CD4-positive, alpha-beta T cell treated with Interleukin-15 for 1 hour (primary cell): ENCODE results near the gene MSI1.
A peak's percentile ranks its signal among the peaks of the same experiment; 100 is the strongest.

Experiments
- DNase-seq: peaks from one replicate; pipeline ENCODE4 v3.0.0-alpha.2; 2020

The MSI1 gene

DNA sequence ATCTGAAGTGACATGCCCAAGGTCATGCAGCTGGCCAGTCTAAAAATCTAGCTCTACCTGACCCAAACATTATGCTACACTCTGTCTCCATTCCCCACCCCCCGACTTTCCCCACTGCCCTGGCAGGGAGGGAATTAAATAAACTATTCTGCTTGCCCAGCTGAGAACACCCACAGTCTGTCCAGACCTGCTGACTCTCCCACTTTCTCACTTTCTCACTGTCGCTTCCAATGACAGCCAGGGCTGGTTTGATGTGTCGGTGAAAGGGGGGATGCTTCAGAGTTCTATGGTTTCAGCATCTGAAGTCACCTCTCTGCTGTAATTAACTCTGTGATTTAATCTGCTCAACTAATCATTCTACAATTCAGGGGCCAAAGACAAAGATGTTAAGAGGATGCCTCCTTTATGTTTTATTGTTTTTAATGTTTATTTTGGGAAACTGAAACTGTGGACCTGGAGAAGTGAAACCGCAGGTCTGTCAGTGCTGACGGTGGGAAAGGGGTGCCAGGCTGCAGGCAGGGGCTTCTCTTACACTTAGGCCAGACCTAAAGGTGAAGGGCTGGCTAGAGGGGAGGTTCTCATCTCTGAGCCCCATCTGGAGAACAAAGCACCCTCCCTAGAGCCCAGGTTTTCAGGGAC lies 8.1 kb upstream of the MSI1 start:
- no peak for DNase-seq

DNA sequence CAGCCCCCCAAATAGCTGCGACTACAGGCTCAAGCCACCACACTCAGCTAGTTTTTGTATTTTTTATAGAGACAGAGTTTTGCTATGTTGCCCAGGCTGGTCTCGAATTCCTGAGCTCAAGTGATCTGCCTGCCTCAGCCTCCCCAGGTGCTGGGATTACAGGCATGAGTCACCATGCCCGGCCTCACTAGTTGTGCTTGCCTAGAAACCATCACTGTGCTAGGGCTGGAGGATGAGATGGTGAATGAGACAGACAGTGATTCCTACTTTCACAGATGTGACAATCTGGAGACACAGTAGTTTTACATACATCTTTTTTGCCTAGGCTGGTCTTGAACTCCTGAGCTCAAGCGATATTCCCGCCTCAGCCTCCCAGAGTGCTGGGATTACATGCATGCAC lies 7.5 kb upstream of the MSI1 start:
- no peak for DNase-seq

DNA sequence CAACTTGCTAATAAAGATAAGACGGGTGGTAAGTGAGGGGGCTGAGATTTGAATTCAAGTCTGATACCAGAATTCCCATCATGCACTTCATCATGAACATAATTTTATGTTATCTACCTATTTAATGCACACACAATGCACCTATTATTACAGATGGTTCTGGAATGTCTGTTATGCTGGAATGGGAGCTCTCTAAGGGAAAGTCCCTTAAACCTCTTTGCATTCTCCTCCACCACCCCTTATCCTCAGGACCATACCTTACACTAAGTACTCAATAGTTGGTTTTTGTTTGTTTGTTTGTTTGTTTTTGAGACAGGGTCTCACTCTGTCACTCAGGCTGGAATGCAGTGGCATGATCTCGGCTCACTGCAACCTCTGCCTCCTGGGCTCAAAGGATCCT lies 7.0 kb upstream of the MSI1 start:
- no peak for DNase-seq

DNA sequence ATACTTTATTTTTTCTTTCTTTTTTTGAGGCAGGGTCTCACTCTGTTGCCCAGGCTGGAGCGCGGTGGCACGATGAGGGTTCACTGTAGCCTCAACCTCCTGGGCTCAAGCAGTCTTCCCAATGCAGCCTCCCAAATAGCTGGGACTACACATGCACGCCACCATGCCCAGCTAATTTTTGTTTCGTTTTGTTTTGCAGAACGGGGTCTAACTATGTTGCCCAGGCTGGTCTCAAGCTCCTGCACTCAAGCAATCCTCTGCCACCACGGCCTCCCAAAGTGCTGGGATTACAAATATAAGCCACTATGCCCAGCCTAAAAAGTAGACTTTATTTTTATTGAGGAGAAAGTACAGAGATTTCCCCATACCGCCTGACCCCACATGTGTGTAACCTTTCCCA lies 4.7 kb upstream of the MSI1 start:
- no peak for DNase-seq

DNA sequence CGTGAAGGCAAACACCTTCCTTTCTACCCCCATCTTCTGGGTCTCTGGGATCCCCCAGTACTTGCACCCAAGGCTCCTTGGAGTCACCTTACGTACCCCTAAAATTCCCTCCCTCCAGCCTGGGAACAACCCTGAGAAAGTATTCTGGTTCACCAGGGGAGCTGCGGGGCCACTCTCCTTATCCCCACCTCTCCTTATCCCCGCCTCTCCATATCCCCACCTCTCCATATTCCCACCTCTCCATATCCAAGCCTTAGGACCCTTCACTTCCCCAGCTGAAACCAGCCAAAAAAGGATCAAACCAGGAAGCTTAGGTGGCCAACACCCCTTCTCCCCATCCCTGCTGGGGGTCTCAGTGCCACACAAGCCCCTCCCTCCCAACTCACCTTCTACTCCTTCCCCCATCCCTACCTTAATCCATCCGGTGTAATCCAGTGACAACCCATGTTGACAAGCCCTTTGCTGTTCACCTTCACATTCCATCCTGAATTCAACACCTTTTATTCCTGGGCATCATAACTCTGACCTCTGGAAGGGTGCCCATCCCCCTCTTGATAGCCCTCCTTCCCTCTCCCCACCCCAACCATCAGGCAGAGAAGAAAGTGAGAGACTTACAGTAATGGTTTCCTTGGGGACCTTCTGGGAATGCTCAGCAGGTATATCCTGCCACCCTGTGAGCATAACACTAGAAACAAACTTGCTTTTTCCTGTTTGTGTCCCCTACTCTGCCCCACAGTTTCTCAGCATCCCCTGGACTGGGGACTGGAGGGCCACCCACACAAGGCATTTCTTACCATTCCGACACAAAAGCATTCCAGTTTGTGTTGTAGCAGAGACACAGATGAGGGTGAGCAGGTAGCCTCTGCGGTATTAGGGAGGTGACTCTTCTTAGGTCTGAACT lies 1.6 kb upstream of the MSI1 start:
- DNase-seq = no peak

DNA sequence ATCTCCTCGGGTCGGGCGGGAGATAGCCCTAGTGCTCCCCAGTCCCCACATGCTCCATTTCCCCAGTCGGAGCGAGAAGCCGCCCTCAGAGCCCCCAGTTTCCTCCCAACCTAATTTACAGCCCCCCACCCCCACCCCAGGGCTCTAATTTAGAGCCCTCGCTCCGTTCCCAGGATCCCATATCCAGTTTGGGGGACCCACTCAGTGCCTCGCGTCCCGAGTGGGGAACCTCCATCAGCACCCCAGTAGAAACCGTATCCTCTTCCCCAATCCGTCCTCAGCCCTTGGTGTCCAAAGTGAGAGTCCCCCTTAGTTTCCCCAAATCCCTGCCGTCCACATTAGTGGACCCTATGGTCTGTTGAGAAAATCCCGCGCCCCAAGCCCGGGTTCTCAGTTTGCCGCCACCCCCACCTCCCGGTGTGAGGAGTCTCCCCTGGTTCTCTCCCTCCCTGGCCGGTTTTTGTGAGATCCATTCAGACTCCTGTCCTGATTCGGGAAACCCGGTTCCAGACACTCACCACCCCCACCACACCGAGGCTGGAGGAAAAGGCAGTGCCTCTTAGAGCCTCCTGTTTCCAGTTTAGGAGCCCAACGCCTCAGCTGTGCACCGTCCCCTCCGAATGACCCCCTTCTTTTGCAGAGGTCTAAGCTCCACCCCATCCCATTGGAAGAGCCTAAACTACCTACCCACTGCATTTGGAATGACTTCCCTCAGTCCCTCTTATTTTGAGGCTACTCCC lies 809 bp upstream of the MSI1 start:
- no peak for DNase-seq

DNA sequence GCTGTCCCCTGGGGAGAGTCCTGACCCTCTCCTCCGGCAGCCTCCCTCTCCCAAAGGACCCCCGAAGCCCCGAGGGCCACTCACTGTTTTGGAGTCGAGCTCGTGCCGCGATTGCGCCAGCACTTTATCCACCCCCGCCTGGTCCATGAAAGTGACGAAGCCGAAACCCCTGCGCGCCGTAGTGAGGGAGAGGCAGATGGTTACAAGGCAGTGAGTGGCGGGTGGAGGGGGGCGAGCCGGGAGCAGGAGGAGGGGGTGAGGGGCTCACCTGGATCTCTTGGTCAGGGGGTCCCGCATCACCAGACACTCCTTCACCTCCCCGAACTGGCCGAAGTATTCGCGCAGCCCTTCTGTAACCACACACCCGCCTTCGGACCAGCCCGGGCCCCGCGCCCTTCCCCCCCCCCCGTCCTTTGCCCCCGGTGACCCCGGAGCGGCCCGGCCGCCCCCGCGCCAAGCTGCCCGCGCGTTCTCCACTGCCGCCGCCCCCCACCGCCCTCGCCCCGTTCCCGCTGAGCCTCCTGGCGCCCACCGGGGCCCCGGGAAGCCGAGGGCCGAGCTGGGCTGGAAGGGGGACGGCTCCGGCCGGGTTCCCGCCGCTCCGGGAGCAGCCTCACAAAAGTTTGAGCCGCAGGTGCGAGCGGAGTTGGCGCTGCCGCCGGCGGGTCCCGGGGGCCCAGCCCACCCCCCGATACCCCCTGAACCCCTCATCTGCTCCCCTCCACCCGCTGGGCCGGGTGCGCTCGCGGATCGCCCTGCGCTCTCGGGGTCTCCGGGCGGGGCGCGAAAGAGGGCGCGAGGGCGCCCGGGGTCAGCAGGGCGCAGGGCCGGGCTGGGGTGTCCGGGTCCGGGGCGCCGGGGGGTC lies 808 bp downstream of the MSI1 start:
- DNase-seq = no peak

DNA sequence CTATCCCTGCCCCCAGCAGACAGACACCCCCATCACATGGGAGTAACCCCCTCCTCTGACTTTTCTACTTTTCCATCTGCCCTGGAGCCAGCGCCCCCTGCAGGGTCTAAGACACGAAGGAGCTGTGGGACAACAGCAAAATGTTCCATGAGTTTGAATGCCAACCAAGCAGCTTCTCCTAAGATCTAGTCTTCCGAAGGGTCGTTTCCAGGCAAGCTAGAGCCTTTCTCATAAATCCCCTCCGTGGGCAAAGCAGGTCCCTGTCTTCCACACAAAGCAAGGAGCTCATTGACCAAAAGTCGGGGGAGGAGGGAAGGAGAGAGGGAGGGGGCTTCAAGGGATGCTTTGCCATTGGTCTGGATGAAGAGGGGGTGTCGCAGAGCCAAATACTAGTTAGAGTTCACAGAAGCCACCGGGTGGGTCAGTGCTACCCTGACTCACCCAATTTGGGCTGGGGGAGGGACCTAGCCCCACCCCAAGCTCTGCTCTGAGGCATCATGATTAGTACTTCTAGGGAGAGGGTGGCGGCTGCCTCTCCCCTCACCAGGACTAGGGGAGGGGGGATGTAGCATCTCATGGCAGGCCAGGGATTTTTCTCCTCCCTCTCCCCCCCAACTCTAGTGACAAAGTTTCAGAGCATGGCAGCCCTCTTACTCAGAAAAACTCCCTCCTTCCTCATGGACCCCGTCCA lies 1.6 kb downstream of the MSI1 start:
- DNase-seq = no peak

DNA sequence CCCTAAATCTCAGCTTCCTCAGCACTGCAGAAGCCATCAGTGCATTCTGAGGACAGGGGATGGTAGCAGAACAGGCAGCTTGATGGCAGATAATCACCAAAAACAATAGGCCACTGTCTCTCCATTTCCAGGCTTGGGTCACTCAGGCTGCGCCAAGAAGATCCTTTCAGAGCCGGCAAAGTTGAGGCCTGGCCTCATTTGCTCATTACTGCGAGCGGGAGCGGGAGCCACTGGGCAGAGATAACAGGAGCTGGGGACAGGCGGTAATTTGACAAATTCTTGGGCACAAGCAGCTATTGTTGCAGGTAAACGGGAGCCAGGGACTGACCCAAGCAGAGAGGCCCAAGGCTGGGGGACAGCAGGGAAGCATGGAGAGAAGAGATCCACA lies 2.1 kb downstream of the MSI1 start:
- no peak for DNase-seq

DNA sequence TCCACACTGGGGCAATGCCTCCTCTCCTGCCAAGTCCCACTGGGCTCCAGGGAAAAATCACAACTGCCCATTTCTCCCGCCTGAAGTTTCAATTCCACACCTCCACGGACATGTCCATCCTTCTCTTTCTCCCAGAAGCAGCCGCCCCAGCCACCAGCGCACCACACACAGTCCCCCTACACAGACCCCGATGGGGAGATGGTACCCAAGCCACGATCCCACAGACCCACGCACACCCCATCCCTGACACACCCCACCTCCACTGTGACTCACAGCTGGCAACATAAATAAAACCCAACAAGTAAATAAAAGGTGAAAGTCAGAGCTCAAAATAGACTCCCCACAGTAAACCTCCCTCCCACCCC lies 2.6 kb downstream of the MSI1 start:
- no peak for DNase-seq

DNA sequence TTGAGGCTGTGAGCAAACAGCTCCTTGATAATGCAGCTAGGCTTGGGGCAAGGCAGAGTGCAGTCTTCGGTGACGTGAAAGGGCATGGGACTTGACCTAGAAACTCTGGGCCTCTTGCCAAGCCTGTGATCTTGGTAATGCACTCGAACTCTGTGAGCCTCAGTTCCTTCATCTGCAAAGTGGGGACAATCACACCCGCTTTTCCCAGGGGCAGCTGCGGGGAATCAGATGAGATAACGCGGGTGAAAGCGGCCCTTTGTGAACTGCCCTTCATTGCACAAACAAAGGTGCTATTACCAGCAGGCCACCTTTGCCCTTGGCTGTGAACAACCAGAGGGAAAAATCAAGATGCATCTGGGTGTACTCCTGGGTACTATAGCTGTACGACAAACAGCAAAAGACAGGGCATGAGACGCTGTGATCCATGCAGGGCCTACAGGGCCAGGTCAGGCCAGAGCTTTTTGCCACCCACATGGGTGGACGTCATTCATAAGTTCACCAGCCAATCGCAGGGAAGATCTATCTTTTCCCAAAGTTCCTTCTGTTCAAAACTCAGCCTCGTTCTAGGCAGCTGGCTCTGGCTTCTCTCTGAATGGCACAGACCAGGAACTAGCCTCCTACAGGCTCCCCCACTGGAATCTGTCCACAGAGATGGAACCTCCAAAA lies 3.2 kb downstream of the MSI1 start:
- DNase-seq = no peak

DNA sequence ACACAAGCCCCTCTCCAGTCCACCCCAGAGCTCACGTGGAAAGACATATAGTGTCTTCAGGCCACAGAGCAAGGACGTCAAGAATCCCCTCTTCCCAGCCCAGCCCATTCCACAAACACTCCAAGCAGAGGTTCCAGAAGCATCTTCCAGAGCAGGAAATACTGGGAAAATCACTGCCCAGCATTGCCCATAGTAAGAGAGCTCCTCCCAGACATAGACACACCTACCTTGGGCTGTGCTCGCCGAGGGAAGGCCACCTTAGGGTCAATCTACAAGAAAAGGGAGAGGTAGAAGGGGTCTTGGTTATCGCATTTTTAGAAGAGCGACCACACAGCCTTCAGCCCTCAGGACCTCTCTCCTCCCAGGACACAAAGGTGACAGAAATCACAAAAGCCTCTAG lies 4.5 kb downstream of the MSI1 start:
- DNase-seq = no peak

DNA sequence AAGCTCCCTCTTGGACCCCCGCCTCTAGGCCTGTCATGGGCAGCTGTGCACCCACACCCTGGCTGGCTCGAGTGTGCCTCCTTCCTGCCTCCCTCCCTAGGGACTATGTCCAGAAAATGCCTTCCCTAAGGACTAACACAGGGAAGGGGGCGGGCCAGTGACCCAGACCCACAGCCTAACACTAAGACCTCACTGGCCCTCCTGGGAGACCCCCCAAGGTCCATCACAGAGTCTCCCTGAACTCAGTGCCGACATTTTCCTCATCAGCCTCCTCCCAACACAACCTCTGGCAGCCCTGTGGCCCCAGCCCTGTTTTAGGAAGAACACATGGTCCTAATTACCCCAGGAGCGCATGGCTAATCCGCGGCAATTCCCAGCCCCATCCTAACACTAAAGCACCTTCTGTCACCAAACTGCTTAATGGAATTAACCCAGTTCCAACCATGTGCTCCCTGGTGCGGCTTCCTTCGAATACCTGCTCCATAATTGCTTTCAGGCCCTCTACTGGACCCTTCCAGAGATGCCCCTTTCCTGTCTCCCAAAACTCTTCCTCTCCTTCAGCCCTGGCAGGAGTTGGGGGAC lies 5.6 kb downstream of the MSI1 start:
- DNase-seq = no peak

DNA sequence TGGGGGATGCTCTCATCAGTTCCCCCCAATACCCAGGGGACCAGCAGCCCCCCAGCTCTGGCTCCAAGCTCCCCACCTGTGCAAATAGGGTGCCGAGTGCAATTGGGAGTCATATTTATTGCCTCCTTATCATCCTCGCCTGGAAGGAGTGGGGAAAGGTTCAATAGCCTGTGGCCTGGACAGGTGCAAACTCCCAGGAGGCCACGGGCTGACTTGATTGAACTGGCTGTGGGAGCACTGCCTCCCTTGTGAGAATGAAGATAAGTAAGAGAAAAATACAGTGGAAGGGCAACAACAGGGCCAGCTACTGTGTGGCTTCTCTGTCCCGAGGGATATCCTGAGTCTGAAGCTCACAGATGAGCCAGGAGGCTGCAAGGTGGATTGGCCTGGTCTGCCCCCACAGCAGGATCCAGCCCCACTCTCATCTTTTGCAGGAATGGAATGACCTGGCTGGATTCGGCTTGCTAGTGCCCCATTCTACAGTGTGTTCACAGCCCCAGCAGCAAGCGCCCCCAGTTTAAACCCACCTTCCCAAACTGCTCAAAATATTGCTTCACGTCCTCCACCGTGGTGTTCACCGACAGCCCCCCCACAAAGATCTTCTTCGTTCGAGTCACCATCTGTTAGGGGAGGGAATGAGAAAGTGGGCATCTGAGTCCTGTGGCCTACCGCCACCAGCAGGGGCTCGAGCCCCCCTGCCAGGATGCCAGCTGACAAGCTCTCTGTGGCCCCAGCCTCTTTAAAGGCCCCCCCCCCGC lies 6.3 kb downstream of the MSI1 start:
- DNase-seq = no peak

DNA sequence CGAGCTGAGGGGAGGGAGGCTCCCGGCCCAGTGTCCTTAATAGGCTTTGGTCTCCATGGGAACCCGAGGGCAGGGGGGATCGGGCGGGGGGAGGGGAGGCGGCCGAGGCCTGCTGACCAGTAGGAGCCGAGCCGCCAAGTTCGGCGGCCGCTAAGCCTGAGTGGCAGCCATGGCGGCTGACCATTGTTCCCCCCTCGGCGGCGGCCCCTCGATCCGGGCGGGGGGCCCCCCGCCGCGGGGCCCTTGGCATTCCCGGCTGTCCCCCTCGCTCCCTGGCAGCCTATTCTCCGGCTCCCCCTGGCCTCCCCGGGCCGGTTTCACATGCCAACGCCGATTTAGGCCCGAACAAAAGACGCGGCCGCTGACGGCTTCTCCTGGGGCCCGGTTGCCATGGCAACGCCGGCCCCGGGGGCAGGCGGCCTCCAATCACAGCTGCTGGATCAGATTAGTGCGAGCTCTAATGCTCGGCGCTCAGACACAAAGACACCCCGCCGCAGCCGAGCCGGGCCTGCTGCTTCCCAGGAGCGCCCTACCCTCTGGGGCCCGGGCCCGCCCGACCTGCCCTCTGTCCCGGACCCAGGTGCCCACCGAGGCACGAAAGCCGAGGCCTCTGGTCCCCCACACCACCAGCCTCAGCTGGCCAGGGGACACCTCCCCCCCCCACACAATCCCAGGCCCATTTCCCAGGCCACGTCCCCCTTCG lies 7.3 kb downstream of the MSI1 start:
- DNase-seq = no peak

DNA sequence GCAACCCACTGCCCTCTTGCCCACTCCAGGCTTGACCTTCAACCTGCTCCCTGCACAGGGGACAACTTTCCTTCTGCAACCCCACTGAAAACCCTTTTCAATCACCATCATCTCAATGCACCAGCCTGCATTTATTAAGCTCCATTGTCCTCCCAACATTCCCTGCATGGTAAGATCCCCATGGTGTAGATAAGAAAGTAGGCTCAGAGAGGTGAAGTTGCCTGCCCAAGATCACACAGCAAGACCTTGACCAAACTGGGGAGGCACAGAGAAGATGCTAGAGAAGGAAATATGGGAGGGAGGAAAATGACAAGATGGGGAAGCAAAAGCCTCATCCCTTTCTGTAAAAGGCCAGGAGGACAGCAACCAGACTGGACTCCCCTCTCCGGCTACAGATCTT lies 9.8 kb downstream of the MSI1 start:
- DNase-seq = no peak

DNA sequence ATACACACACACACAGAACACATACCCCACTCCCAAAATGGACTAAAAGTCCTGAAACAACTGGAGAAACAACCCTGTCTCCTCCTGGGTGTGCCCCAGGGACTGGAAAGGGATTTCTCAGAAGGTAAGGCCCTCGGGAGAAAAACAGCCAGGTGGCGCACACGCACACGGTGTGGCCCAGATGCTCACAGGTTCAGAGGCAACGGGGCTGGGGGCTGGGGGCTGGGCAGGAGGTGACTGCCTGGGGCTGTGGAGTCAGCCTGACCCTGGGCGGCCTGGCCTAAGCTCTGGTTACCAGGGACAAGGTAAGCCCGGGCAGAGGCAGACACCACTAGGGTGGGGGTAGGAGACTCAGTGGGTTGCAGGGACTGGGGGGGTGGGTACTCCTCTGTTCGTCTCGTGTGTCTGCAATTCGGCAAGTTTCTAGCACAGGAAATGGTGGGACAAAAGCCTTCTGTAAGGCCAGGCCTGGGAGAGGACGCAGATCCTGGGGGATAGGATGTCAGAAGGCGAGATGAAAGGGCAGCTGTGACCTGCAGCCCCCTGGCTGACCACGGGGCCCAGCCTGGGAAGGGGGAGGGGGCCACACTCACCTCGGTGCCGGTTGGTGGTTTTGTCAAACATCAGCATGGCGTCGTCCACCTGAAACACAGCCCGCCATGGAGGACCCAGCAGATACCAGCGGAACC lies 10.4 kb downstream of the MSI1 start:
- no peak for DNase-seq

DNA sequence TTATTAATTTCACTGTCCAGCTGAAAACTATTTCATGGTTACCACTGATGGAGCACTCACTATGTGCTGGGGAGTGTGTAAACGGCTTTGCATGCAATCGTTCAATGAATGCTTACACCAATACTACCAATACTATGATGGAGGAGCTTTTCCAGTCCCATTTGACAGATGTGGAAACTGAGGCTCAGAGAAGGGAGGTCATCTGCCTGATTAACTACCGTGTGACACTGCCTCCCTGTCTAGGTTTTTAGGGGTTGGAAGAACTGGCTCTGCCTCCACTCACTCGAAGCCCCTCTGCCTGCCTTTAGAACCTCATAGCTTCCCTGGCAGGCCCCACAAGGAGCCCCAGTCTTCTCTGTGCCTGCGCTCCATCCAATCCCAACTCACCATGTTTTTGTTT lies 11.9 kb downstream of the MSI1 start:
- DNase-seq = no peak

DNA sequence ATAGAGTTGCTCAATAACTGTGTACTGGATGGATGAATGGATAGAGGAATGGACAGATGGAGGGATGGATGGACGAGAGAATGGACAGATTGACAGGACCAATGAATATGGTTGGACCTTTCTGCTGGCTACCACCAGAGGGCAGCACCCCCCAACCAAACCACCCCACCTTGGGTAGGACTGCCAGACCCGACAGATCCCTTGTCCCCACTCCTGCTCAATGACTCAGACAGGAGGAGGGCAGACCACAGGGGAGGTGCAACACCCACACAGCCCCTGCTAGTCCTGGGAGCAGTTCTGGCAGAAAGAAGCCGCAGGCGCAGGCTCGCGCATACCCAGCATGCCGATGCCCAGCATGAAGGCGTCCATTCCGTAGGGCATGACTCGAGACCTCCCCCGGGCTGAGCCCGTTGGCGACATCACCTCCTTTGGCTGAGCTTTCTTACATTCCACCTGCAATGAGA lies 12.4 kb downstream of the MSI1 start:
- DNase-seq = peak; percentile 67
